ENCODE data around the gene FBXO7.
A peak's percentile ranks its signal among the peaks of the same experiment; 100 is the strongest.

FBXO7 gene

GRCh38 chr22:32489377-32489776 is 14.8 kb downstream of the FBXO7 start:
- no peak for DNase-seq (ENCODE audit: low spot score)

GRCh38 chr22:32490279-32490678 is 15.7 kb downstream of the FBXO7 start:
- DNase-seq (ENCODE audit: low spot score), result no peak

DNA sequence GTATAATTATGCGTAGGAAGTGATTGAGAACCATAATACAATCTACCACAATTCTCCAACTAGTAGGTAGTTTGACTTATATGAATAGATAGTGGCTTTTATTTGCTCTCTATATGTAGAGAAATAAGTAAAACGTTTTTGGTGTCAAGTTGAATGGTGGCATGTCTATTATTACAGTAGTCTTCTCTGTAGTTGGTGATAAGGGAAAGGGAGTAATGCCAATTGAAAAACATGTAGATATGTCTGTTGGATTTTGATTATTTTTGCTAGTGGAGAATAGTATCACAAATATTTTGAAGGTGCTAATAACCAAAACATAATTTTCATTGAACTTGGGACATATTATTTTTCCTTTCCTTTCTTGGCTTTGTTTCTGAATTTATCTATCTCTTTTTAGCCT is 17.5 kb downstream of the FBXO7 start:
- DNase-seq (ENCODE audit: low spot score), result no peak

- no peak for DNase-seq (ENCODE audit: low spot score)
Observed at GRCh38 chr22:32493551-32493950, 18.9 kb downstream of the FBXO7 start.

GRCh38 chr22:32494971-32495370 is 20.4 kb downstream of the FBXO7 start:
- no peak for DNase-seq (ENCODE audit: low spot score)

GRCh38 chr22:32499666-32500065 is 25.1 kb downstream of the FBXO7 start:
- no peak for DNase-seq (ENCODE audit: low spot score)

- DNase-seq (ENCODE audit: low spot score), result no peak
Observed at GRCh38 chr22:32501836-32502752, 27.5 kb downstream of the FBXO7 start.

- DNase-seq (ENCODE audit: low spot score), result peak; percentile 85
Observed at GRCh38 chr22:32509045-32509444, 34.4 kb downstream of the FBXO7 start.

- no peak for DNase-seq (ENCODE audit: low spot score)
Observed at GRCh38 chr22:32511274-32511673, 36.7 kb downstream of the FBXO7 start.

- DNase-seq (ENCODE audit: low spot score), result no peak
Observed at GRCh38 chr22:32511776-32512175, 37.2 kb downstream of the FBXO7 start.

DNA sequence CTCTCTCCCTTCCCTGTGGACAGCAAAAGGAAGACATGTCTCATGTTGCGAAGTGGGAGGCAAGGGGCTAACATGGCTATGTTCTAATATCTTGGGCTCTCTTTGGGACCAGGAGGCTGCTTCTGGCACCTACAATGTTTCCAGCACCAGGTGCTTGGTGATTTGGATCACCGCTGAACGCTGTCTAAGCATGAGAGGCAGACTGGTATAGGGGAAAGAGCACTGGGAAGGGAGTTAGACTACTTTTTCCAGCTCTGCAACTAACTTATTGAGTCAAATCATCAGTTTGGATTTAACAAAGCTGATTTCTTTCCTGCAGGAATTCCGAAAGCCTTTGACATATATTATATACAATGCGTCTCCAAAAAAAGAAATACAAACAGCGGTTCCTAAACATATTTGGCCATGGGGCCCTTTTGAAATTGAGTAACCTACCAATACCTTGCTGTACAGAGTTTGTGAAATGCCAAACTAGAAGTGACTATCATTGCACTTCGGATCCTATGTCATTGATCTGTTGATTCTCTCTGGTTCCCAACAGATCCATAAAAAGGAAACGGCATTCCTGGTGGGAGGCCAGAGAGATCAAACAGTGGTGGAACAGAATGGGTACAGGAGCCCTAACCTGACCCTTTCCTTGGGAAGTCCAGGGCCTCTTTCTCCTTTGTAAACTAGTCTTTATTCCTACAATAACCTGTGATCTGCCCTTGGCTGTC is 37.8 kb downstream of the FBXO7 start:
- DNase-seq (ENCODE audit: low spot score), result no peak

DNA sequence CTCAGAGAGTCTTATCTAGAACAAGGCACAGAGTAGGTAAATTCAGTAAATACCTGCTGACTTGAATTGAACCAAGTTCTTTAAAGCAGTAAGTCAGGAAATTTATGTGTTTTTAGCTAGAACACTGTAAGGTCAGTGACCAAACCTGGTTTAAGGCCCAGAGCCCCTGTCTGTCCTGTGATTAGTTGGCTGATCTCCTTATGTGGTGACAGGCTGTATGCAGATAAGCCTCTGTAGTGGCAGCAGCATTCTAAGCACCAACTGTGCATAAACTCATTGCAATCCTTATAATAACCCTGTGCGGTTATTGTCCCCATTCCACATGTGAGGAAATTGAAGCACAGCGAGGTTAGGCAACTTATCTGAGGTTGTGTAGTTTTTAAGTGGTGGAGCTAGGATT is 40.5 kb downstream of the FBXO7 start:
- no peak for DNase-seq (ENCODE audit: low spot score)

DNA sequence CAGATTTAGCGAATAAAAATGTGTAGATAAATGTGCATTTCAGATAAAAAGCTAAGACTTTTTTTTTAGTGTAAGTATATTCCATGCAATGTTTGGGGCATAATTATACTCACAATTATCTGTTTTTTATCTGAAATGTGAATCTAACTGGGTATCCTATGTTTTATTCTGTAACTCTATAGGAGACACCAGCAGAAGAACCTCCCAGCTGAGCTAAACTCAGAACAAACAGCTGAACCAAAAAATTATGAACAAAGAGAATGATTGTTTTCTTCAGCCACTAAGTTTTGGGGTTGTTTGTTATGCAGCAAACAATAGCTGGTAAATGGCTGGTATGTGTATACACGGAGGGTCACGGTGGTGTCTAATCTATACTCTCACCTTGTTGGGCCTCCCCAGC is 42.9 kb downstream of the FBXO7 start:
- no peak for DNase-seq (ENCODE audit: low spot score)

DNA sequence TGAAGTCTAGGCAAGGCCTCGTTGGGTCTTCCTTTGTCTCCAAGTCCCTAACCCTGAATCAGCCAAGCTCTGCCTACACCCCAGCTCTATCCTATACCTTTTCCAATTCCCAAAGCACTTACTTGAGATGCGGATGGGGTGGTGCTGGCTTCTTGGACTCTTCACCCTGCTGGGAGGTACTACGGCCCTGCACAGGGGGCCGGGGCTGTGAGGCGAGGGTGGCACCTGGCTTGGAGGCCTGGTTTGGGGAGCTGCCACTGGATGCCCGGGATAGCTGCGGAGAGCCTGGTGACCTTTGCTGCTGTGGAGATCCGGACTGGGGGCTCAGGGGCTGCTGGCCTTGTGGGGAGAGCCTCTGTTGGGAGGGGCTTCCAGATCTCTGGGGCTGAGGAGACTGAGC is 43.3 kb downstream of the FBXO7 start:
- no peak for DNase-seq (ENCODE audit: low spot score)

DNA sequence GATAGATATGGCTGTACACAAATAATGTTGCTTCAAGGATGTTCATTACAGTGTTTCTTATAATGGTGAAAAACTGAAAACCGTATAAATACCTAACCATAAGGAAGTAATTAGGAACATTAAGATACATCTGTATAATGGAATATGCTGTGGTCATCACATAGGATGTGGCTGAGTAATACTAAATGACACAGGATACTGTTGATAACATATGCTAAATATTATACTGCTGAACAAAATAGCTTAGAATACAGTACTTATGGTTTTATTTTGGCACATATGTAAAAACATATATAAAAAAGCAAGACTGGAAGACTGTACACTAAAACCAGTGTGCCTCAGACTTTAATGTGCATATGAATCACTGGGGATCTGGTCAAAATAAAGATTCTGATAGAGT is 43.8 kb downstream of the FBXO7 start:
- DNase-seq (ENCODE audit: low spot score), result no peak

- no peak for DNase-seq (ENCODE audit: low spot score)
Observed at GRCh38 chr22:32518848-32519247, 44.2 kb downstream of the FBXO7 start.

DNA sequence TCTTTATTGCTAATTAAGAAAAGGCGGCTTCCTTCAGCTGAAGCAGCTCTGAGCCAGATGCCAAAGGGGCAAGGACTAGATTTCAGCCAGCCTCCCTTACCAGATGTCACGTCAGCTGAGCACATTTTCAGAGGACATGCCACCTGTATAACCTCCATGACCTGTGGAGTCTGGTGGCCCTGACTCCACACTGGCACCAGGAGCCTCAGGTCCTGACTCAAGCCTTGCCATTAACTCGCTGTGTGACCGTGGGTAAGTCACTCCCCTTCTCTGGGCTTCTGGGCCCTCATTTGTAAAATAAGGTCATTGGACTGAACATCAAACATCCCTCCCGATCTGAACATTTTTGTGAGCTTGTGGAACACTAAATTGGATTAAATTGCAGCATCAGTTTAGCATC is 46.0 kb downstream of the FBXO7 start:
- DNase-seq (ENCODE audit: low spot score), result no peak

DNA sequence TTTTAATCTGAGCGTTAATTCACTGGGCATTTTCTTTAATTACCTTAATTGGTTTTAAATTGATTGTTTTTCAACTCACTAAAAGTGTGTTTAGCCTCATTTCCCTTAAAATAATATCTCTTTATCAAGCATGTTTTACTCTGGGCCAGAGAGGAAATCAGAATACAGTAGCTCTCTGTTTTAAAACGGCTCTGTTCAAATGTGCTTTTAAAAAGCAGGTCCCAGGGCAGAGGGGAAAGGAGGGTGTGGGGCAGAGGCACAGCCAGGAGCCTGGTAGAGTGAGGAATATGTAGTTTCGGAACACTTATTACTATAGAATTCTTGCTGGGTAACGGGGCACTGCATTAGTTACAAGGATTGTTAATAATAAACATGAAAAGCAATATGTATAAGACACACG is 47.6 kb downstream of the FBXO7 start:
- DNase-seq (ENCODE audit: low spot score), result peak; percentile 47

DNA sequence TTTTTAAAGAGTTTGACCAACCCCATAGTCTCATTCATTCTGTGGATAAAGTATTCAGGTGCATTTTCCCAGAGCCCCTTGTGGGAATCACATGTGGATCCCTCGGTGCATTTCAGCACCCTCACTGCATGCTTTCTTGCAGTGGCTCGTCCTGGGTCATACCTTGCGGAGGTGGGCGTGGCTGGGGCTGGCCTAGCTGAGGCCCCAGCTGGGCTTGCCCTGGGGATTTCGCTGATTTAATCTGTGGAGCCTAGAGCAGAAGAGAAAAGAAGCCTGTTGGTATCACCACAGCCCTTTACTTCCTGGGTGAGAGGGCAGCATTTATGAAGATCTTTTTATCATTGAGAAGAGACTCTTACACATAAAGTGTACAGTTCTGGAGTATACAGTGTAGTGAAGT is 53.1 kb downstream of the FBXO7 start:
- no peak for DNase-seq (ENCODE audit: low spot score)

GRCh38 chr22:32528316-32528715 is 53.7 kb downstream of the FBXO7 start:
- peak; percentile 86 for DNase-seq (ENCODE audit: low spot score)

DNA sequence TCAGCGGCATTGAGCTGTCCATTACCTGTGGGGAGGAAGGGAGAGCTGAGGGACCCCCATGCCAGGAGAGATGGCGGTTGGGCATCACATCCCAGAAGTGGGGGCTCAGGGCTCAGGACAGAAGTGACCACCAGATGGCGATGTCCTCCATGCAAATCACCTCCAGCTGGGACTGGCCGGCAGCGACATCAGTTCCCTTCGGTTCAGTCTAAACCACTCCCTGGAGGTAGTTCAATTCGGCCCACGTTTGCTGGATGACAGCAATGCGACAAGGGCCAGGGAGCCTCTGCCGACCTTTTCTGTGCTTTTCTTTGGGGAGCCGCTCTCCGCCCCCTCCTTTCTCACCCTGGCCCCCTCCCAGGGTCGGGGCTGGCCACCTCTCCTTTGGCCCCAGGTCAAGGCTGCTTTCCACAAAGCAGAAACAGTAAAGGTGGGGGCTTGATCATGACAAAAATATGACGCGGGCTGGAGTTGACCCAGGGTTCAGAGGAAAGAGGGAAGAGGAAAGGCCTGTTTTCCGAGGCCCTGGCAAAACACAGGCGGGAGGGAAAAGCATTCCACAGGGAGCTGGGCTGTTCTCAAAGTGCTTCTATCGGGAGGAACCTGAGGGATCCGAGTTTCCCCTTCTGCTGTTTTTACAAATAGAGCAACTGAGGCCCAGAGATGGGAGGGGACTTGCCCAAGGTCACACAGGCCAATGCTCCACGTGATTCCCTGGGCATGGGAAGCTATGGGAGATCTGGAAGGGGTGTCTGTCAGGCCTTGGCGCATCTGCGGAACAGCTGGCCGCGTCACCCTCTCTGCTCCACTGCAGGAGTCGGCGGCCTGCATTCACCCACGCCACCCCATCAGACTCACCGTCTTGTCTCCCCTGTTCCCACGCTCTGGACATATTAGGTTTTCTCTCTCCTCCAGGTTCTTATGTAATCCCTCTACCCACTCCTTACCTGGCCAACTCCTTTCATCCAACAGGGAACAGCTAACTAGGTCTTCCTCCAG is 54.7 kb downstream of the FBXO7 start:
- DNase-seq (ENCODE audit: low spot score), result peak; percentile 91

DNA sequence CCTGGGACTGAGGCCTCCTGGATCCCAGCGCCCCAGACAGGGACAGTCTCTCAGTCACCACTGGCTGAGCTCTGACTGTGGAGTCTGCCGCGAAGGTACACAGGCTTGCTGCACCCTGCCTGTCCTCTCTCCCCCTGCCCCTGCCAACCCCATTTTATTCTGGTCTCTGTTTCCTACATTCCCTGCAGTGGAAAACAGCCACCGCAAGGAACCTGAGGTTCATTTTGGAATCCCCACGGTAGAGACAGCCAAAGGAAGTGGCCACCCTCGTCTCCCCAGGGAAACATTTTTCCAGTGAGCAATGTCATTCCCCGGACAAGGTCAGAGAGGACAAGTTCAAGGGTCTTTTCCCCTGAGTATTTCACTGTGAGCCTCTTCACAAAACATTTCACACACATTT is 56.6 kb downstream of the FBXO7 start:
- DNase-seq (ENCODE audit: low spot score), result no peak
